Measurements from ENCODE around the gene ABR. TPM values are rescaled to one million over a fixed set of nuclear protein-coding genes. Genes with fewer than 3 reads are reported as not detected.

ABR gene
- total RNA-seq, 1 donor = 156 TPM

- no peak overlapping the region for H3K4me3 ChIP-seq (ENCODE audit: insufficient read depth, low read length)
- H3K27ac ChIP-seq (ENCODE audit: low read depth, low read length) = no peak overlapping the region
- no peaks in the 10 kb centered on the region for H3K27me3 ChIP-seq (ENCODE audit: insufficient read depth, low read length)
- peaks cover 22% of the 10 kb centered on the region for H4K20me1 ChIP-seq (ENCODE audit: insufficient read depth, low read length)
- H3K4me2 ChIP-seq (ENCODE audit: insufficient read depth, low read length) = no peak overlapping the region
- H3K9me3 ChIP-seq (ENCODE audit: low read depth, low read length) = no peaks in the 10 kb centered on the region
- H3K36me3 ChIP-seq (ENCODE audit: insufficient read depth, low read length) = peaks cover 41% of the 10 kb centered on the region
- DNase-seq (ENCODE audit: insufficient read length, low spot score, missing footprints) = no peak
- peaks cover 3% of the 10 kb centered on the region for H3K4me1 ChIP-seq (ENCODE audit: insufficient read depth, low read length)
- no peak for TF ChIP-seq CTCF (IDR thresholded peaks at IDR 0.05; ENCODE audit: extremely low read depth, low read depth, low read length)
- peaks cover 46% of the 10 kb centered on the region for H3K79me2 ChIP-seq (ENCODE audit: insufficient read depth, low read length)
- H2AFZ ChIP-seq (ENCODE audit: low read length) = no peak overlapping the region
Observed at GRCh38 chr17:1095090-1095852, 84.5 kb downstream of the ABR start.

- no peak for TF ChIP-seq CTCF (IDR thresholded peaks at IDR 0.05; ENCODE audit: extremely low read depth, low read depth, low read length)
Observed at GRCh38 chr17:1094591-1094990, 85.2 kb downstream of the ABR start.

GRCh38 chr17:1091900-1092299 lies 87.9 kb downstream of the ABR start:
- H2AFZ ChIP-seq (ENCODE audit: low read length) = no peak overlapping the region
- H4K20me1 ChIP-seq (ENCODE audit: insufficient read depth, low read length) = peaks cover 21% of the 10 kb centered on the region
- no peak for TF ChIP-seq CTCF (IDR thresholded peaks at IDR 0.05; ENCODE audit: extremely low read depth, low read depth, low read length)
- peaks cover 8% of the 10 kb centered on the region for H3K4me1 ChIP-seq (ENCODE audit: insufficient read depth, low read length)
- no peaks in the 10 kb centered on the region for H3K9me3 ChIP-seq (ENCODE audit: low read depth, low read length)
- H3K36me3 ChIP-seq (ENCODE audit: insufficient read depth, low read length) = peaks cover 29% of the 10 kb centered on the region
- DNase-seq (ENCODE audit: insufficient read length, low spot score, missing footprints) = peak; percentile 19
- H3K4me2 ChIP-seq (ENCODE audit: insufficient read depth, low read length) = no peak overlapping the region
- peaks cover 30% of the 10 kb centered on the region for H3K79me2 ChIP-seq (ENCODE audit: insufficient read depth, low read length)
- no peak overlapping the region for H3K4me3 ChIP-seq (ENCODE audit: insufficient read depth, low read length)
- H3K27me3 ChIP-seq (ENCODE audit: insufficient read depth, low read length) = no peaks in the 10 kb centered on the region
- no peak overlapping the region for H3K27ac ChIP-seq (ENCODE audit: low read depth, low read length)

More at GRCh38 chr17:1094591-1094990, 85.2 kb downstream of the ABR start:
- Histone ChIP-seq H3K27me3 (ENCODE audit: insufficient read depth, low read length) (no peaks in the 10 kb centered on the region), H3K79me2 (ENCODE audit: insufficient read depth, low read length) (peaks cover 44% of the 10 kb centered on the region), H2AFZ (ENCODE audit: low read length) (no peak overlapping the region), H3K36me3 (ENCODE audit: insufficient read depth, low read length) (peaks cover 40% of the 10 kb centered on the region), H3K4me3 (ENCODE audit: insufficient read depth, low read length) (no peak overlapping the region), H3K4me1 (ENCODE audit: insufficient read depth, low read length) (peaks cover 3% of the 10 kb centered on the region), H3K27ac (ENCODE audit: low read depth, low read length) (no peak overlapping the region), H3K4me2 (ENCODE audit: insufficient read depth, low read length) (no peak overlapping the region), H3K9me3 (ENCODE audit: low read depth, low read length) (no peaks in the 10 kb centered on the region), H4K20me1 (ENCODE audit: insufficient read depth, low read length) (peaks cover 22% of the 10 kb centered on the region)
- DNase-seq (ENCODE audit: insufficient read length, low spot score, missing footprints) = peak; percentile 41

DNA sequence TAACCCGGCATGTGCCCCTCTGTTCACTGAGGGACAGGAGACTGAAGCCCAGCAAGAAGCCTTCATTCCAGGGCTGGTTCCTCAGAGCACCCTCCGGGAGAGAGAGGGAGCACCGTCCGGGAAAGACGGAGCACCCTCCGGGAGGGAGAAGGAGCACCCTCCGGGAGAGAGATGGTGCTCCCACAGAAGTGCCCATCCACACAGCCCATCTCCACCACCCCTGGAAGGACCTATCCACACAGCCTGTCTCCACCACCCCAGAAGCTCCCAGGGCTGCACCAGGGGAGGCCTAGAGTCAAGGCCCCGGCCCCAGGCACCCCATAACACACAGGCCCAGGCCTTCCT lies 88.6 kb downstream of the ABR start:
- H3K36me3 ChIP-seq (ENCODE audit: insufficient read depth, low read length) = peaks cover 29% of the 10 kb centered on the region
- no peak overlapping the region for H3K4me3 ChIP-seq (ENCODE audit: insufficient read depth, low read length)
- no peak for TF ChIP-seq CTCF (IDR thresholded peaks at IDR 0.05; ENCODE audit: extremely low read depth, low read depth, low read length)
- H3K27me3 ChIP-seq (ENCODE audit: insufficient read depth, low read length) = no peaks in the 10 kb centered on the region
- peaks cover 25% of the 10 kb centered on the region for H3K79me2 ChIP-seq (ENCODE audit: insufficient read depth, low read length)
- peak; percentile 70 for DNase-seq (ENCODE audit: insufficient read length, low spot score, missing footprints)
- no peak overlapping the region for H3K4me2 ChIP-seq (ENCODE audit: insufficient read depth, low read length)
- H4K20me1 ChIP-seq (ENCODE audit: insufficient read depth, low read length) = peaks cover 18% of the 10 kb centered on the region
- no peaks in the 10 kb centered on the region for H3K9me3 ChIP-seq (ENCODE audit: low read depth, low read length)
- H2AFZ ChIP-seq (ENCODE audit: low read length) = no peak overlapping the region
- peaks cover 8% of the 10 kb centered on the region for H3K4me1 ChIP-seq (ENCODE audit: insufficient read depth, low read length)
- no peak overlapping the region for H3K27ac ChIP-seq (ENCODE audit: low read depth, low read length)
